ENCODE results near the gene PCNX1.
"Not testable (repeated sequence)": the region's sequence is repeated elsewhere in the genome, so short reads cannot be mapped to it uniquely, and the experiment has no call there.

The PCNX1 gene

GRCh38 chr14:70917633-70918032 lies 10.4 kb downstream of the PCNX1 start:
- no peak for DNase-seq

- DNase-seq, result no peak
Observed at GRCh38 chr14:70919774-70920173, 12.5 kb downstream of the PCNX1 start.

- DNase-seq, result no peak
Observed at GRCh38 chr14:70920608-70921007, 13.3 kb downstream of the PCNX1 start.

GRCh38 chr14:70921669-70922068 lies 14.4 kb downstream of the PCNX1 start:
- DNase-seq, result no peak

- no peak for DNase-seq
Observed at GRCh38 chr14:70924521-70924920, 17.3 kb downstream of the PCNX1 start.

GRCh38 chr14:70926235-70926830 lies 19.1 kb downstream of the PCNX1 start:
- DNase-seq, result no peak

- no peak for DNase-seq
Observed at GRCh38 chr14:70931008-70931407, 23.7 kb downstream of the PCNX1 start.

- no peak for DNase-seq
Observed at GRCh38 chr14:70934084-70934483, 26.8 kb downstream of the PCNX1 start.

GRCh38 chr14:70934502-70935134 lies 27.4 kb downstream of the PCNX1 start:
- DNase-seq, result no peak

GRCh38 chr14:70935135-70935534 lies 27.9 kb downstream of the PCNX1 start:
- DNase-seq, result no peak

GRCh38 chr14:70939693-70940092 lies 32.4 kb downstream of the PCNX1 start:
- DNase-seq, result not testable (repeated sequence)

GRCh38 chr14:70941637-70942341 lies 34.5 kb downstream of the PCNX1 start:
- peak; percentile 84 for DNase-seq

GRCh38 chr14:70942342-70942706 lies 35.1 kb downstream of the PCNX1 start:
- no peak for DNase-seq

GRCh38 chr14:70942721-70943120 lies 35.5 kb downstream of the PCNX1 start:
- not testable (repeated sequence) for DNase-seq

GRCh38 chr14:70943838-70944237 lies 36.6 kb downstream of the PCNX1 start:
- DNase-seq, result no peak

- no peak for DNase-seq
Observed at GRCh38 chr14:70947739-70948138, 40.5 kb downstream of the PCNX1 start.

GRCh38 chr14:70952485-70952884 lies 45.2 kb downstream of the PCNX1 start:
- no peak for DNase-seq

- no peak for DNase-seq
Observed at GRCh38 chr14:70954068-70954467, 46.8 kb downstream of the PCNX1 start.

GRCh38 chr14:70955543-70956480 lies 48.6 kb downstream of the PCNX1 start:
- DNase-seq, result peak; percentile 46

GRCh38 chr14:70956511-70956910 lies 49.3 kb downstream of the PCNX1 start:
- no peak for DNase-seq

- no peak for DNase-seq
Observed at GRCh38 chr14:70957710-70958109, 50.5 kb downstream of the PCNX1 start.

GRCh38 chr14:70962935-70963334 lies 55.7 kb downstream of the PCNX1 start:
- no peak for DNase-seq

GRCh38 chr14:70964492-70964891 lies 57.2 kb downstream of the PCNX1 start:
- DNase-seq, result no peak

Data from activated CD4-positive, alpha-beta T cell treated with anti-CD3 and anti-CD28 coated beads, Interleukin-2, amount 50 U/mL, for 1 hour (primary cell).